Skeletal muscle satellite cell (primary cell): Measurements from ENCODE around the gene MFSD8. TPM values are rescaled to one million over a fixed set of nuclear protein-coding genes. Genes with fewer than 3 reads are reported as not detected.

Source experiments
- H3K27me3 ChIP-seq: 2 replicates; pipeline ENCODE4 v1.7.0; 2013; ENCODE audit warnings: low read length; ENCODE audit not compliant: control insufficient read depth, insufficient read depth
- H3K36me3 ChIP-seq: 2 replicates; pipeline ENCODE4 v1.7.0; 2013; ENCODE audit warnings: mild to moderate bottlenecking, control low read depth, low read length; ENCODE audit not compliant: insufficient read depth
- H3K4me1 ChIP-seq: 2 replicates; pipeline ENCODE4 v1.7.0; 2013; ENCODE audit warnings: low read length; ENCODE audit not compliant: control insufficient read depth, insufficient read depth
- H3K4me2 ChIP-seq: 2 replicates; pipeline ENCODE4 v1.7.0; 2013; ENCODE audit warnings: mild to moderate bottlenecking, low read length
- H3K4me3 ChIP-seq: 2 replicates; pipeline ENCODE4 v1.7.0; 2013; ENCODE audit warnings: low read length
- H3K9ac ChIP-seq: 2 replicates; pipeline ENCODE4 v1.7.0; 2013; ENCODE audit warnings: mild to moderate bottlenecking, low read depth, low read length, moderate library complexity
- H3K9me3 ChIP-seq: replicated peaks from 2 replicates; pipeline ENCODE4 v1.7.0; 2013; ENCODE audit warnings: mild to moderate bottlenecking, control low read depth, low read length
- small RNA-seq: library from RNA; depleted of rRNA; stranded (forward); fragments of <200 nt; gene quantifications from one replicate; pipeline ENCODE3, GENCODE V24; 2012

The MFSD8 gene

GRCh38 chr4:127880763-127881562 lies 84.0 kb downstream of the MFSD8 start, which contains the start of gene PLK4:
Gene PLK4, plus strand, starts transcription at chr4:127880893. Its CDS starts 242 bp downstream, at chr4:127881135.
- Histone ChIP-seq H3K9me3 (no peaks in the 10 kb centered on the region), H3K27me3 (no peaks in the 10 kb centered on the region), H3K4me1 (peaks cover 7% of the 10 kb centered on the region), H3K9ac (peak within 1 kb of the TSS; percentile 86), H3K36me3 (peaks cover 4% of the 10 kb centered on the region), H3K4me2 (peak within 1 kb of the TSS; percentile 82), H3K4me3 (peak within 1 kb of the TSS; percentile 87)

- no peak overlapping the region for H3K9ac ChIP-seq
- H3K36me3 ChIP-seq = no peaks in the 10 kb centered on the region
- H3K27me3 ChIP-seq = no peaks in the 10 kb centered on the region
- H3K9me3 ChIP-seq = no peaks in the 10 kb centered on the region
- no peak overlapping the region for H3K4me3 ChIP-seq
- H3K4me1 ChIP-seq = peaks cover 2% of the 10 kb centered on the region
- no peak overlapping the region for H3K4me2 ChIP-seq
Observed at GRCh38 chr4:127875791-127876190, 89.2 kb downstream of the MFSD8 start.

- no peak overlapping the region for H3K4me3 ChIP-seq
- H3K27me3 ChIP-seq = no peaks in the 10 kb centered on the region
- no peak overlapping the region for H3K4me2 ChIP-seq
- no peaks in the 10 kb centered on the region for H3K4me1 ChIP-seq
- H3K9me3 ChIP-seq = no peaks in the 10 kb centered on the region
- no peak overlapping the region for H3K9ac ChIP-seq
- no peaks in the 10 kb centered on the region for H3K36me3 ChIP-seq
Observed at GRCh38 chr4:127870688-127871087, 94.3 kb downstream of the MFSD8 start.

GRCh38 chr4:127870281-127870680 lies 94.7 kb downstream of the MFSD8 start:
- H3K4me1 ChIP-seq = no peaks in the 10 kb centered on the region
- H3K27me3 ChIP-seq = no peaks in the 10 kb centered on the region
- H3K9ac ChIP-seq = no peak overlapping the region
- no peak overlapping the region for H3K4me3 ChIP-seq
- no peaks in the 10 kb centered on the region for H3K9me3 ChIP-seq
- no peaks in the 10 kb centered on the region for H3K36me3 ChIP-seq
- no peak overlapping the region for H3K4me2 ChIP-seq

GRCh38 chr4:127868196-127868595 lies 96.8 kb downstream of the MFSD8 start:
- Histone ChIP-seq H3K36me3 (no peaks in the 10 kb centered on the region), H3K27me3 (no peaks in the 10 kb centered on the region), H3K4me1 (no peaks in the 10 kb centered on the region), H3K9ac (no peak overlapping the region), H3K4me3 (no peak overlapping the region), H3K4me2 (no peak overlapping the region), H3K9me3 (no peaks in the 10 kb centered on the region)

Small RNAs within 50 kb of the gene (small RNA-seq; reads per million reads assigned to genes)
- gene RNU6-583P = not detected
